Skeletal muscle cell (primary cell): Measurements from ENCODE around the gene TEX2.
"Not testable (repeated sequence)": the region's sequence is repeated elsewhere in the genome, so short reads cannot be mapped to it uniquely, and the experiment has no call there.

Source experiments
- DNase-seq: peaks from one replicate; pipeline ENCODE4 v3.0.0-alpha.2; 2010; ENCODE audit warnings: low read depth
- H3K4me3 ChIP-seq: 2 replicates; pipeline ENCODE4 v1.5.1; 2011; ENCODE audit warnings: low read depth, mild to moderate bottlenecking, control low read depth, low read length, moderate library complexity

TEX2 gene

DNA sequence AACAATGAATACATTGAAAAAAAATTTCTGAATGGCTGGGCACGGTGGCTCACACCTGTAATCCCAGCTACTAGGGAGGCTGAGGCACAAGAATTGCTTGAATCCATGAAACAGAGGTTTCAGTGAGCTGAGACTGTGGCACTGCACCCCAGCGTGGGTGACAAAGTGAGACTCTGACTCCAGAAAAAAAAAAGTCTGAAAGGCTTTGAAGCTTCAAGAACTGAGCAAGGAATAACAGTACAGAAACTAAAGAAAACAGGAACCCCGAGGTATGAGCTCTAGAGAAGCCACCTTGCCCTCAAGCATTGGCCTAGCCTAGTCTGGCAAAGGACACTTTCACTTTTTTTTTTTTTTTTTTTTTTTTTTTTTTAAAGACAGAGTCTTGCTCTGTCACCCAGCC lies 45.0 kb downstream of the TEX2 start:
- DNase-seq: no peak
- H3K4me3 ChIP-seq: no peak overlapping the region

DNA sequence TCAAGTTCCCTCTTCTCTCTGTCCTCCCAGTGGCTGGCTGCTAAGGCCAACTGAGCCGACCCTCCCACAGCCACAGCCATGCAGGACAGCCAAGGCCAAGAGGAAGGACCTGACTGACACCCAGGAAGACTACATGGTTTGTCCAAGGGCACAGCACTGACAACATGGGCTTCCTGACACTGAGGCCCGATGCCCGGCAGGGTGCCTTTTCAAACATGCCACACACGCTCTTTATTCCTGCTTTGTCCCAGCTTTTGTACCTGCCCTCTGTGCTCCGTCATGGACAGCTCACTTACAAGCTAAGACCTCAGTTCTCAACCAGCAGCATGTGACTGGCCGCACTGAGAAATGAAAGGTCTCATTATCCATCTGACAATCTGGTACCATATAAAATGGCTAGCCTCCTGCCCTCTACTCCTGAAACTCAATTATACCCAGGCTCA lies 45.8 kb downstream of the TEX2 start:
- no peak for DNase-seq
- H3K4me3 ChIP-seq: no peak overlapping the region

DNA sequence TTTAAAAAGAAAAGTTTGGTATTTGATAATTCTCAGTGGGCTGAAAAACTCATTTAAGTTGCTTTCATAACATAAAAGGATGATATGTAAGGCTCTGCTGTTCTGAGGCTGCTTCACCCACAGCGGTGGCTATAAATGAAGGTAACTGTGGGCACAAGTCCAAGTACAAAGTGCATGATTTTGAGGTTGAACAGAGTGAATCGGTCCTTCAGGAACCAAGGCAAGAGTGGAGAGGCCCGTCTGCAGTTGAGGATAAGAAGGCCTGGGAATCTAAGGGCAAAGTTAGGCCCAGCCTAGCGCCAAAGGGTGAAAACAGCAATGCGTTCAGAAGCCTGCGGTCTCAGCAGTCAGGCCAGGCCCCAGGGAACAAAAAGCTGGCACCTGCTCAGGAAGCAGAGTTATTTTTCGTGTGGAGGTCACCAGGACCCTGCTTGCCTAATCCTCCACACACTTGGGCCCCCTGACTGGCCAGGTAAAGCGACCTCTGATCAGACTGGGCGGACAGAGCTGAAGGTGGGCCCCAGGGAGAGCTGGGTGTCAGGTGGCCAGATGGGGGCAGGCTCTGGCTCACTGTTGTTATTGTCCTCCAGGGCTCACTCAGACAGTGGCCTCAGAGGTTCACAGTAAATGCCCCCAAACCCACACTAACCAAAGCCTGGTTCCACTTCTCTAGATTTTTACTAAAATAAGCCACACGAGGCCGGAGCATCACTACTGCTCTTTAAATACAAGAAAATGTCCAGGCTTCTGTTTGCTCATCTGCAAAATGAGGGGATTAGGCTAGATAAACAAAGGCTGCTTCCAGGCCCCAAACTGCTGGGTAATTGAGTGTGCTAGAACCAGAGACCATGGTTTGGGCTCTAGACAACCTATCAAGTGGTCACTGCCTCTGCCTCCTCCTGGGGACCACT lies 46.5 kb downstream of the TEX2 start:
- no peak overlapping the region for H3K4me3 ChIP-seq

DNA sequence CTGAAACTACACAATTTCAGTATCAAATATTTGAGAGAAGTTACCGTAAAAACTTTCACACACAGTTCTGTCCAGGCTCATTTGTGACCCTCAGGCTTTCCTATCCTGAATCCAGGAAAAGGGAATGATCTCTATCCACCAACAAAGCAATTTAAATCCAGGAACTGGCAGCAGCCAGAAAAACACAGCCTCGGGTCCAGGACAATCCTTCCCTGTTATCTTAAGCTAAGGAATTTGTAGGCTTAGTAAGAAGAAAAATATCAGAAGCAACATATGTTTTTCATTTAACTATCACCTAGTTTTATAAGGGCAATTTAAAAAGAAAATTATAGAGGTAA lies 47.1 kb downstream of the TEX2 start:
- DNase-seq: no peak
- no peak overlapping the region for H3K4me3 ChIP-seq

More for the DNA sequence above, 46.5 kb downstream of the TEX2 start:
- no peak for DNase-seq

DNA sequence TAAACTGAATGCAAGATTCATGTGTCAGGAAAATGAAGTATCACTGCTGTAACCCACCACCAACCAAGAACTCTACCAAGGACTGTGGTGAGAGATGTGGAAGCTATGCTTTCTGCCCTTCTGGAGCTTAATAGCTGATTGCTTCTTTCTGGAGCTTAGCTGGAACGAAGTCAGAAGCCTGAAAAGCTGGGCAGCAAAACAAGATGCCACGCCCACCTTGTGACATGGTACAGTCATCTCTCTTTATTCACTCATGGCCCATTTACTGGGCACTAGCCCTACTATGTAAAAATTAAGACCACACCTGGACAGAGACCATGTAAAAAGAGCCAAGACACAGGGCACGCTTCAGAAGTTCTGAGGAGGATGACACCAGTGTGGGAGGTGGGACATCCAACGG lies 48.1 kb downstream of the TEX2 start:
- no peak for DNase-seq
- H3K4me3 ChIP-seq: no peak overlapping the region

DNA sequence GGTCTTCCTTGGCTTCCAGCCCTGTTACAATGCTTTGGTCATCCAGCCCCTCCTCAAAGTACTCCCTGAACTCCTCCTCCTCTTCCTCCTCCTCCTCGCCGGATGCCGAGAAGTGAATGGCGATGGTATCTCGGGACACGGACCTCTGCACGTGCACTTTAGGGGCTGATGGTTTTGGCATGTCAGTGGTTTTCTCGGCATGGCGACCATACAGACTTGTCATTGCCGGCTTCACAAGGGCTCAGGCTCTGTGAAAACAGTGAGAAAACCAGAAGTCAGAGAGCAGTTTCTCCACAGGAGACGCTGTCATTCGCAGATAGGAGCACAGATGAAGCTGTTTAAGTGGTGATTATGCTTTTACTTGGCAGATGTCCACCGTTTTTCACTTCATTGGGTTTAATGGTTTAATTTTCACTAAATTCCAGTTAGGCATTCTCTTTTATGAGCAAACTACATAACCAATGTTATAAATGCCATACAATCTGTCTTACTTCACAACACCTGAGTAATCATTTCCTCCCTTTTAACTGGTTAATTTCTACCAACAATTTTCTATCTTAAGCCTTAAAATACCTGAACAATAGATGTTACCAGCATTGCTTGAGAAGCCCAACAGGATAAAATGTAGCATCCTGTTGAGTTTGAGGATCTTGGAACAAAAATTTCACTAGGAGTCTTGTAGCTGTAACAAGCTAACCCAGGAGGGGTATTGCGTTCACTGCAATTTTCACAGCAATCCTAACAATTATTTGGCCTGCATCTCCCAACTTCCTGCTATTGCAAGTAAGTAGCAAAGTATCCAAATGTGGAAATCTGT lies 48.9 kb downstream of the TEX2 start:
- DNase-seq: no peak
- no peak overlapping the region for H3K4me3 ChIP-seq

DNA sequence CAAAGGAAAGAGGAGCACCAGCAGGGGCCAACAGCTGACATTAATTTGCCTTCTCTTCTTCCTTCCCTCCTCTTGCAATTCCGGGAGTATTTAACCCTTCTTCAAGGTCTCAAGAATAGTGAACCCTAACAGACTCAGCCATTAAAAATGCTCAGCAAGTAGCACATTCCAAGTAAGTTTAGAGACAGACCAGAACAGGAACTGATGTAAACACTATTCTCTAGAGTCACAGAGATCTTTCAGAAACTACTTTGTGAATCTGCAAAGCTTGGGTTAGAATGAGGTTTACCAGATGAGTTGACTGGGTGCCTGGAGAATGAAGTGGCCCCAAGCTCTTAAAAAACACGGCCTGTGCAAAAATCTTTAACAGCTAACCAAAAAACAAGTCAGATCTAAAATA lies 50.9 kb downstream of the TEX2 start:
- DNase-seq: peak; percentile 56
- H3K4me3 ChIP-seq: no peak overlapping the region

DNA sequence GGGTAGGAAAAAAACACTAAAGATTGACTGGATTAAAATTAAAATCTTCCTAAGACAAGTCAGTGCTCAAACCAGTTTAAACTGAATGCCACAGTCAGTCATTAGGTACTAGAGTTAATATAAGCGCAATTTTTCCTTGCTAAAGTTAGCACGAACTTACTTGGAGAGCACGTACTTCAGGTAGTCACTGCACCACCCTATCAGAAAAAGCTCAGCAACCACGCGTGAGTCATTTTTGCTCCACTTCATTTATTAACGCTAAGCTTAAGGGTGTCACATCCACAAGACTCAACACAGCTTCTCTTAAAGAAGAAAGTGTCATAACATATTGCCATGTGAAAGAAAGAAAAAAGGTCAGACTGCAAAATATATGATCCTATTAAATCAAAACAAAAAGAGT lies 53.1 kb downstream of the TEX2 start:
- H3K4me3 ChIP-seq: no peak overlapping the region
- no peak for DNase-seq

DNA sequence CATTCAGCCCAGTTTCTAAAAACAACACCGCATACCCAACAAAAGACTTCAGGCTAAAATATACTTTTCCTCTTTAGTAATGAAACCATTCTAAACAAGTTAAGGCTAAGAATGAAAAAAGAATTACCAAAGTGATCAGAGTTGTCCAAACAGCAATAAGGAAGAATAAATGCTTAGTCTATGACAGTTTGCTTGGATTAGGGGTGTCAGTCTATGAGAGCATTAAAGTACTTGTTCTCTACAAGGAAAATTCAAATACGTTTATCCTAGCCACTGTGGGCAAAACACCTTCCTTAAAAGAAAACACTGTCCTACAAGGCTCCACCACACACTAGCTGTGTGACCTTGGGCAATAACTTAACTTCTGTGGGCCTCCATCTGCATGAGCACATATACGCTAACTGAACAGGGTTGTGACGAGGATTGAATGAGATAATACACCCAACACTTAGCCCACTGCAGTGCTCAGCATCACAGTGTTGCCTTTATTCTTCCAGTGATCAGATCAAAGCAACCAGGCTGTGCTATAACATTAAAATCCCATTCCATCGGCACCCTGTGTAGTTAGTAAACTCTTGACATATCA lies 53.6 kb downstream of the TEX2 start:
- no peak overlapping the region for H3K4me3 ChIP-seq
- DNase-seq: no peak

DNA sequence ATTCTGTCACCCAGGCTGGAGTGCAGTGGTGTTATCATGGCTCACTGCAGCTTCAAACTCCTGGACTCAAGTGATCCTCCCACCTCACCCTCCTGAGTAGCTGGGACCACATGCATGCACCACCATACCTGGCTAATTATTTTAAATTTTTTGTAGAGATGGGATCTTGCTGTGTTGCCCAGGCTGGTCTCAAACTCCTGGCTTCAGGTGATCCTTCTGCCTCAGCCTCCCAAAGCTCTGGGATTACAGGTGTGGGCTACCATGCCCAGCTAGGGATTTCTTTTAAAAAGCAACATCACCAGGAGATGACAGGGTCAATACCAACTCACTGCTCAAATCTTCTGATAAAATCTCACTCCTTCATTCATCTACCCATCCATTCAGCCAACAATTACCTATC lies 54.4 kb downstream of the TEX2 start:
- H3K4me3 ChIP-seq, DNase-seq: not testable (repeated sequence)

DNA sequence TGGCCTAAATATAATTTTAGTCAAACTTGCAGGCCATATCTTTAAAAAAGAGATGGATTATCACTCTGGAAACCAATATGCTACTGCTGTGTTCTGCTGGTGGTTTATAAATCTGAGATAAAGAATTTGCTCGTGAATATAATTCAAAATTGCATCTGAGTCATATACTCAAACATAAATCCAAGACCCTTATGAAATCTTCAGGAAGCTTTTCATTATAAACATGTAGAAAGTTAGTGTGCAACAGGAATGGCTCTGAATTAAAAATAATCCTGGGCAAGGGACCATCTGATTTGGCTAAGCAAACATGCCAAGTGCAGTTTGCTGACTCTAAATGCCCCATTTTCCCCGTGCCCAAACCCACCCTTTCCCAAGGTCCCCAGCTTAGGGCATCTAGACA lies 57.3 kb downstream of the TEX2 start:
- DNase-seq: no peak
- no peak overlapping the region for H3K4me3 ChIP-seq

DNA sequence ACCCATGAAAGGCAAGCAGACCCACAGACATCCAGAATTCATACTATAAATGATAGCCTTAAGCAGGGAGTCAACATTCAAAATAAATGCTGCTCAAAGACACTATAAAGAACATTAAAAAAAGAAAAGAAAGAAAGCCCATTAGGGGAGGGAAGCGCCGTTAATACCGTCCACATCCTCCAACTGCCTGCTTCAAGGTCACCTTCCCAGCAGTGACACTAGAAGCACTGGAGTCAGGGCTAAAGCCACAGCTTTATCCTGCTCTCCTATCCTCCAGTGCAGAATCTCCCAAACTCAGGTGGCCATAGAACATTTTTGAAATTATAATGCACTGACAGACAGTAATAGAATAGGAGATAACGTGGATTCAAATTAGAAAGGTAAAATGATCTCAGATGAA lies 59.4 kb downstream of the TEX2 start:
- no peak overlapping the region for H3K4me3 ChIP-seq
- DNase-seq: no peak

DNA sequence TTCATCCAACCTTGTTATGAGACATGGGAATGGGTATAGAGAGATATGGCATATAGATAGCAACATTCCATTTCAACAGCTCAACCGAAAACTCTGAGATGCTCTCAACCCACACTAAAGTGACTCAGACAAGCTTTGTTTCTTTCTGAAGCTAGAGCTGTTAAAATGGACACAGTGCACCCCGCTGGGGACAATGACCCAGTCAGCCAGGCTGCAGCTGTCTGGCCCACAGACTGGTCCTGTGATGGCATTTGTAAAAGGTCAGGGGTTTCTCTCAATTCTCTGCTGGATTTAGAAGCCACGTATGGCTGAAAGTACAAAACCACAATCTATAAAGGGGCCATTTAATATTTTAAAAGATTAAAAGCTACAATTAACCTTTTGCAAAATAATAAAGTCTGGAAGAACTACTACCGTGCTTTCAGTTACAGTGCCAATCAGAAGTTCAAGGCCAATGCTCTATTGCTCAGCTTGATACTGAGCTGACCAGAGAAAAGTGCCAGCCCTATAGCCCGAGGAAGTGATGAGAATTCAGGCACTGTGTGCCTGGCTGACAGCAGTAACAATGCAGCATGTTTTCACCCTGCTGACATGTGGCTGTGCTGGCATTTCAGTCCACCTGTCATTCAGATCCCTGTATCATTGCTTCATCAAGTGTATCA lies 60.2 kb downstream of the TEX2 start:
- DNase-seq: peak; percentile 46
- no peak overlapping the region for H3K4me3 ChIP-seq

DNA sequence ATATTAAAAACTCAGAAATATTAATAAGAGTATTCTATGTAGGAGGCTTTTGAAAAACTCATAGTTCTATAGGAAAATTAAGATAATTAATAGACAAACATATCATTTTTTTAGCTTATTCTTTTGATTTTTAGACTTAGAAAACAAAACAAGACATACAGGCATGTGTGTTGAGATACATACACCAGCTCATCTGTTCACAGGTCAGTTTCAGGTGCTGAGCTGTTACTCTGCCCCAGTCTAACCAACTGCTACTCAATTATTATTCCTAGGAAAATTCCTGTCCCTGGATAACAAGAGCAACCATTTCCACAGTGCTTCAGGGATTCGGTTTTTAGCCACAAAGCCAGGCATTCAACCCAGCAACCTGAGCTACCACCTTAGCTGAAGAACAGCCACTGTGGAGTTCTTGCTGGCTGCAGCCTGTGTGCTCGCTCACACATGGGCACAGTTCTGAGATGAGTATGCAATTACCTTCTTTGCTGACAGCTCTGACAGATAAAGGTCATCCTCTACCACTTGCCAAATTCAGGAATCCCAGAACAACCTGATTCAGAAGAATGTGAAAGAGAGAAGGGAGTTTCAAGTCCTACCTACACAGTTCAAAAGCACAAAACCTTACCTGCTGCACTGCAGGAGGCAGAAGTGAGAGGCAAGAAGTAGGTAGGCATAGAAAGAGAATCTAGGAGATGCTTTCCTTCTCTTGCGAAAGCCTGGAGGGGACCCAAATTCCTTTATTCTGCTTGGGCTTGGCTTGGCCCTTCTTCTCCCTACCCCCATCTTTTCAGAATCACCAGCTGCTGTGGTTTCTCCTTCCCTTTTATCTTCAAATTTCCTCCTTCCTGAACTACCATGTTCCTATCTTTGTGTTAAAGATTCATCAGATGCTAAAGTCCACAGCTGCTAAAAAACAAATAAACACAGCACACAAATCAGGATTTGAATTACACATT lies 62.7 kb downstream of the TEX2 start:
- H3K4me3 ChIP-seq: no peak overlapping the region
- DNase-seq: no peak

DNA sequence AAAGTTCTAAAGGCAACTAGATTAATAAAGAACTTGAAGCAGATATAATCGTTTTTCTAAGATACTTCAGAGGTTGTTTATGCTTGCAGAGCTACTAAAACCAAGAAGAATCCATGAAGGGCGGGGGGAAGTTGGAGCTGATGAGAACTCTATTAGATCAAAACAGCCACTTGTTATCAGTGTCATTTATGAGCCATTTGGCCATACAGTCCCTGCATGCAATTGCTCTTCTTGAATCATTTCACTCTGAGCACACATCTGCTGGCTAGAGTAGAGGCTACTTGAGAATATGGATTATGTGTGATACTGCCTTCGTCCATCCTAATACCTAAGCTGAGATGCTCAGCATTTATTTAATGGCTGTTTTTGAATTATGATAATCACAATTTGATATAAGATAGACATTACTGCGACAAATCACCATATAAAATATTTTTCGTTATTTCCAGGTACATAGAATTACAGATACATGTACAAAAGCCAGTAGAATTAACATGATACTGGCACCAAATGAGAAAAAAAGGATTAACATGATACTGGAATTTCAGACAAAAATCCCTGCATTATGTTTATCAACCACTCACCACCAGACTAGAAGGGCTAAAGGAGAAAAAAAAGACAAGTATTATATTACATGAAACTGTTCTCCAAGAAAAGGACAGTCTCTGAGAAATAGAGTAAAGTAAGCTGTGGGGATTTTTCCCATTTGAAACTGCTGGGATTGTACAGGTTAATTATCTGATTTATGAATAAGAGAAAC lies 64.5 kb downstream of the TEX2 start:
- no peak overlapping the region for H3K4me3 ChIP-seq
- DNase-seq: no peak

DNA sequence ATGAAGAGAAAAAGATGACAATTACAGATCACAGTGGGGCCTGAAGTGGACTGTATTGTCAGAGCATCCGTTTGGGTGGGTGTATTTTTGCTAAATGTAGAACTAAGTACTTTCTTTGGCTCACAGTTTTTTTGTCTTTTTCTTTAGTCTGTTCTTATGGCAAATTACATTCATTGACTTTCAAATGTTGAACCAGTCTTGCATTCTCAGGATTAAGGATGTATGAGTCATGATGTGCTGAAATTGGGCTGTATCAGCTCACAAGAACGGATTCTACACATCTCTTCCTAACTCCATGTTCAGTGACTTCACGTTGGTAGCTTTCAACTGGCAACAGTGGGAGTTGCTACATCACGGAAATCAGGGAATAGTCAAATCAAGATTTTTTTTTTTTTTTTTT lies 66.5 kb downstream of the TEX2 start:
- H3K4me3 ChIP-seq: no peak overlapping the region
- peak; percentile 45 for DNase-seq

DNA sequence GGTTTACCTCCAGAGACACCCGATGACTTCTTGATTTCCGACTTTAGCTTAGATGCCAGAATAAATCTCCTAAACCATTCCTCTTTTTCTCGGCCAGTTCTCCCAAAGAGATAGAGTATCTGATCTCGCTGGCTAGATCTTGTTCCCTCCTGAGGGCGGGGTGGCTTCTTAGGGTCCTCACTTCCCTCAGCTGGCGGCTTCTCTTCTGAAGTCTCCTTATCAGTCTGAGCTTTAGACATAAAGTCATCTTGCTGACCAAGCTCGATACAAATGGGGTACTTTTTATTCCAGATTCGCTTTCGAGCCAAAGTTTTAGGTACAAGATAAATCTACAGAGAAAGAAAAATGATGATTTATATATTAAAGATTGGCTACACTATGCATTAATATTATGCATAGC lies 69.5 kb downstream of the TEX2 start:
- DNase-seq: no peak
- H3K4me3 ChIP-seq: no peak overlapping the region

DNA sequence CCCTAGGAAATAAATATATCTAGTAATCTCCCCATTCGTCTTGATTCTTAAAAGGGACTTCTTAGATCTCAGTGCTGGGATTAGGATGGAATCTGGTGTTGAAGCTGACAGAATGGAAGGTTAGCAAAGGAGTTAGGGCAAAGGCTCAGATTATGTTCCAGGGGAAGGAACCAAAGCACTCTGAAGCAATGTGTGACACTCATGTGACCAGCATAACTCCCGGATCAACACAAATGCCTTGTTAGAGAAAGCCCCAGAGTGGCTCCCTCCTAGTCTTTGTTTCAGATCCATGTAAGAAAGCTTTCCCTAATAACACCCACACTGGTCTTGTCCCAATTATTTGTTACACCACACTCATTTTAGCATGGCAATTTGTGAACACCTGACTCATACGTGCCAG lies 70.5 kb downstream of the TEX2 start:
- no peak overlapping the region for H3K4me3 ChIP-seq
- no peak for DNase-seq
